ENCODE data around the gene ARID1B. TPM values are rescaled to one million over a fixed set of nuclear protein-coding genes. Genes with fewer than 3 reads are reported as not detected.

The ARID1B gene
- total RNA-seq, 4 donors from 2014 or later: 157 to 315 (median 206) TPM

DNA sequence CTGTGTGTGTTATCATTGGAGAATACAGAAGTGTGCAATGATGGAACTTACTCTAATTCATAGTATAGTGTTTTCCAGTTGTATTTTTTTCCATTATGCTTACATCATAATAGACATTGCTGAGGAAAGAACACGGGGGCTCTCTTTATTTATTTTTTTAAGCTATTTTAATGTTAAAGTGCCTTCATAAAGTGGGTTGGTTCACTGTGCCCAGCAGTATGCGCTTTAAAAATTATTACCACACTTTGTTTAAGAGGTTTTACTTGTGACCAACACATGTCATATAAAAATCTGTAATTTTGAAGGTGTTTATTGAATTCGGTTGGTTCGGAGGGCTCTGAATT, 330.4 kb downstream of the ARID1B start:
- Histone ChIP-seq H3K27me3 (no peaks in the 10 kb centered on the region), H3K4me3 (replicated peaks in 1 of 3) (no peak overlapping the region), H3K36me3 (no peaks in the 10 kb centered on the region), H3K4me1 (peaks cover 8 to 9% of the 10 kb centered on the region in 2 donors), H3K9me3 (no peaks in the 10 kb centered on the region), H3K27ac (no peak overlapping the region)
- WGBS, 2 donors: 80 to 90% methylated on average over 4 of the region's 4 CpGs
- intact Hi-C loops (cut with DNase I): no loop called here
- TF ChIP-seq, protein P1, sequence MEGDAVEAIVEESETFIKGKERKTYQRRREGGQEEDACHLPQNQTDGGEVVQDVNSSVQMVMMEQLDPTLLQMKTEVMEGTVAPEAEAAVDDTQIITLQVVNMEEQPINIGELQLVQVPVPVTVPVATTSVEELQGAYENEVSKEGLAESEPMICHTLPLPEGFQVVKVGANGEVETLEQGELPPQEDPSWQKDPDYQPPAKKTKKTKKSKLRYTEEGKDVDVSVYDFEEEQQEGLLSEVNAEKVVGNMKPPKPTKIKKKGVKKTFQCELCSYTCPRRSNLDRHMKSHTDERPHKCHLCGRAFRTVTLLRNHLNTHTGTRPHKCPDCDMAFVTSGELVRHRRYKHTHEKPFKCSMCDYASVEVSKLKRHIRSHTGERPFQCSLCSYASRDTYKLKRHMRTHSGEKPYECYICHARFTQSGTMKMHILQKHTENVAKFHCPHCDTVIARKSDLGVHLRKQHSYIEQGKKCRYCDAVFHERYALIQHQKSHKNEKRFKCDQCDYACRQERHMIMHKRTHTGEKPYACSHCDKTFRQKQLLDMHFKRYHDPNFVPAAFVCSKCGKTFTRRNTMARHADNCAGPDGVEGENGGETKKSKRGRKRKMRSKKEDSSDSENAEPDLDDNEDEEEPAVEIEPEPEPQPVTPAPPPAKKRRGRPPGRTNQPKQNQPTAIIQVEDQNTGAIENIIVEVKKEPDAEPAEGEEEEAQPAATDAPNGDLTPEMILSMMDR (IDR thresholded peaks at IDR 0.05): no peak
- TF ChIP-seq POLR2A (IDR thresholded peaks at IDR 0.05): no peak
- no peak for DNase-seq

DNA sequence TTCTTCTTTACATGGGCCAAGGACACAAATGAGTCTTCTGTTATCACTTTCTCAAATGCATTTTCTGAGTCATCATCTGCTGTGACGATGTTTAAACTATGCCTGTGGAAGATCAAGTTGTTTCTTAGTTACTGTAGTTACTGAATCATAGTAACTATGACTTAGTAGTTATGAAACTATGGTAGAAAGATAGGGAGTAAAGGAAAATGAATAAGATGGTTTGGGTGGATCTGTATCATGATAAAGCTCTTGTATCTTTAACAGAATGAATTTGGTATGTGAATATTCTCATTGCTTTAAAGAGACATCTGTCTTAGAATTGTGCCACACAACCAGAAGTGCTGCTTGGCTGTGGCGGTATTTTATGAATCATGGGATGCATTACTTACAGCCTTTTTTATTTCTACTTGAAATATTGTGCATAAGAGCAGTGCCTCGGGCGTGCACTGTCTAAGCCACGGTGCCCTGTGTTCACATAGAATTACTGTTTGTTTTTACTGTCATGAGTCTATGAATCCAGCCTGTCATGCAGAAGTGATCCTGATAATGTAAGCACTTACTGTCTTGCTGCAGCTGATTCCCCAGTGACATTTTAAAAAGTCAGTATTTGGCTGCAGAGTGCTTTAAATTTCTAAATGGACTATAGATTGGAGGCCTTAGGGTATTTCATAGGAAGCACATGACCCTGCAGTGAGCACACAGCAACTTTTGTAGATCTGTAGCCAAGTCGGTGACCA, 330.9 kb downstream of the ARID1B start:
- H3K9me3 ChIP-seq: no peaks in the 10 kb centered on the region
- H3K4me1 ChIP-seq: peaks cover 8 to 9% of the 10 kb centered on the region in 2 donors
- H3K27me3 ChIP-seq: no peaks in the 10 kb centered on the region
- DNase-seq: no peak
- H3K4me3 ChIP-seq (replicated peaks in 1 of 3): no peak overlapping the region
- H3K36me3 ChIP-seq: no peaks in the 10 kb centered on the region
- 55 to 61% methylated on average over 6 of the region's 6 CpGs for WGBS, 2 donors
- intact Hi-C loops (cut with DNase I): no loop called here
- H3K27ac ChIP-seq: no peak overlapping the region
- TF ChIP-seq POLR2A (IDR thresholded peaks at IDR 0.05): no peak
- TF ChIP-seq, protein P1 (IDR thresholded peaks at IDR 0.05): no peak

DNA sequence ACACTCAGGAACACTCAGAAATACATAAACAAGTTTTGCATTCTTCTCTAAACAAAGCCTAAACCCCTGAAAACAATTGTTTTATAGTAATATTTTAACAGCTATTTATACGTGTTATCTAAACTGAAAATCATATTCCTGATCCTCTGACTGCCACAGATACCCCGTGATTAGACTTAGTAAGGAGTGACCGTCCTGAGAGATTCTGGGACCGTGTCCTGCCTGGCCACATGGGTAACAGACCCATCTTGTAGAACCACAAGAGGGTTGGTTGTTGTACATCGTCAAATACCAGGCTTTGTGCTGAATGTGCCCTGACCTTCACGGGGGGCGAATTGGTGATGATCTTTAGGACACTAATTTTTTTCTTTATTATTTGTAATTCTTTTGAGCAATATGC, 331.7 kb downstream of the ARID1B start:
- H3K4me1 ChIP-seq: peaks cover 8 to 9% of the 10 kb centered on the region in 2 donors
- intact Hi-C loops (cut with DNase I): no loop called here
- no peak for DNase-seq
- no peak overlapping the region for H3K27ac ChIP-seq
- TF ChIP-seq, protein P1 (IDR thresholded peaks at IDR 0.05): no peak
- no peak for TF ChIP-seq POLR2A (IDR thresholded peaks at IDR 0.05)
- WGBS, 2 donors: 89 to 96% methylated on average over 7 of the region's 7 CpGs
- H3K9me3 ChIP-seq: no peaks in the 10 kb centered on the region
- no peaks in the 10 kb centered on the region for H3K27me3 ChIP-seq
- no peak overlapping the region for H3K4me3 ChIP-seq (replicated peaks in 1 of 3)
- no peaks in the 10 kb centered on the region for H3K36me3 ChIP-seq

DNA sequence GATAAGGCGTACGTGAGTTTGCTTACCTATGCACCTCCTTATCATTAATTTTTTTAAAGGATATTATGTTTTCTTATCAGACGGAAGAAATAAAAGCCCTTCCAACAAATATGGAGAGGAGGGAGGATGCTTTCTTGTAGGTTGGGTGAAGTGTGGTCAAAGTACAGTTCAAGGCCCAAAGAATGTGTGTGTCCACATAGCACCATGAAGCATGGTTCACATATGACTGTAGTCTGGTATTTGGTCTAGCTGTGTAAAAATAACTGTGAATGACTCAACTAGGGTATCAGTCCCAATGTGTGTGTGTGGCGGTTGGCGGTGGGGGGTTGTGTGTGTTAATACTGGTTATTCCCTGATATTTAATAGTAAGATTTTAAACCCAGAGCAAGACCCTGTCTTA, 333.4 kb downstream of the ARID1B start:
- no peak for DNase-seq
- no peaks in the 10 kb centered on the region for H3K36me3 ChIP-seq

DNA sequence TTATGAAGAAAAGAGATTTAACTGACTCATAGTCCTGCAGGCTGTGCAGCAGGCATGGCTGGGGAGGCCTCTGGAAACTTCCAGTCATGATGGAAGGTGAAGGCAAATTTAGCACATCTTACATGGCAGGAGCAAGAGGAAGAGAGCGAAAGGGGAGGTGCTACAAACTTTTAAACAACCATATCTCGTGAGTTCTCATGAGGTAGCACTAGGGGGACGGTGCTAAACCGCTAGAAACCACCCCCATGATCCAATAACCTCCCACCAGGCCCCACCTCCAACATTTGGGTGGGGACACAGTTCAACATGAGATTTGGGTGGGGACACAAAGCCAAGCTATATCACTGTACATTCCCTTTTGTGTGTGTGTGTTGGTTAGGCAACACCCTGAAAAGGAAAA, 336.2 kb downstream of the ARID1B start:
- 96 to 97% methylated on average over 4 of the region's 4 CpGs for WGBS, 2 donors
- H3K27ac ChIP-seq: no peak overlapping the region
- H3K9me3 ChIP-seq: no peaks in the 10 kb centered on the region
- H3K4me1 ChIP-seq: peaks cover 0 to 1% of the 10 kb centered on the region in 2 donors
- intact Hi-C loops (cut with DNase I): no loop called here
- no peaks in the 10 kb centered on the region for H3K36me3 ChIP-seq
- DNase-seq: no peak
- no peaks in the 10 kb centered on the region for H3K27me3 ChIP-seq
- no peak for TF ChIP-seq POLR2A (IDR thresholded peaks at IDR 0.05)
- no peak overlapping the region for H3K4me3 ChIP-seq (replicated peaks in 1 of 3)

More for the DNA sequence above, 333.4 kb downstream of the ARID1B start:
- H3K9me3 ChIP-seq: no peaks in the 10 kb centered on the region
- WGBS, 2 donors: 96 to 98% methylated on average over 5 of the region's 5 CpGs
- H3K4me3 ChIP-seq (replicated peaks in 1 of 3): no peak overlapping the region
- no peak for TF ChIP-seq POLR2A (IDR thresholded peaks at IDR 0.05)
- TF ChIP-seq, protein P1 (IDR thresholded peaks at IDR 0.05): no peak
- H3K27ac ChIP-seq: no peak overlapping the region
- intact Hi-C loops (cut with DNase I): no loop called here
- peaks cover 8 to 9% of the 10 kb centered on the region in 2 donors for H3K4me1 ChIP-seq
- H3K27me3 ChIP-seq: no peaks in the 10 kb centered on the region
